C4-2B (cell line): ENCODE measurements around the gene DNAH9.

Experiments
- ZFX ChIP-seq: fragments of 450-650 bp; IDR thresholded peaks from 2 replicates; pipeline ENCODE4 v1.6.1; 2017
- TF ChIP-seq, protein P1 (sequence below): fragments of 450-650 bp; conservative IDR thresholded peaks from 2 replicates; pipeline ENCODE4 v1.5.1; 2017; ENCODE audit warnings: mild to moderate bottlenecking

DNA sequence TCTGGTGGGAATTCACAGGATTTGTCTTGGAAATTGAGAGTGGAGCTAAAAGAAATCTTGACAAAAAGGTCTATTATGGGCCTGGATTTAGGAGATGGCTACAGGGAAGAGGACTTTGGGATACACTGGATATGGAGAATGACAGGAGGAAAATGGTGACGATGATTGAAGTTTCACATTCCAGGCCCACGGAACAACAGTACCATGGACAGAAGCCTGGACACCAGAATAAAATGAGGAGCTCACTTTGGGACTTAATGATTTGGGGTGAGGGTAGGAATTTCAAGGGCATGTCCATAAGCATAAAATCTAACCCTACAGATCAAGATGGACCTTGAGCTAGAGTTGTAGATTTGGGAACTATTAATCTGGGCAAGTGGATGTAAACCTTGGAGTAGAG, 47.8 kb upstream of the DNAH9 start:
- TF ChIP-seq, protein P1, sequence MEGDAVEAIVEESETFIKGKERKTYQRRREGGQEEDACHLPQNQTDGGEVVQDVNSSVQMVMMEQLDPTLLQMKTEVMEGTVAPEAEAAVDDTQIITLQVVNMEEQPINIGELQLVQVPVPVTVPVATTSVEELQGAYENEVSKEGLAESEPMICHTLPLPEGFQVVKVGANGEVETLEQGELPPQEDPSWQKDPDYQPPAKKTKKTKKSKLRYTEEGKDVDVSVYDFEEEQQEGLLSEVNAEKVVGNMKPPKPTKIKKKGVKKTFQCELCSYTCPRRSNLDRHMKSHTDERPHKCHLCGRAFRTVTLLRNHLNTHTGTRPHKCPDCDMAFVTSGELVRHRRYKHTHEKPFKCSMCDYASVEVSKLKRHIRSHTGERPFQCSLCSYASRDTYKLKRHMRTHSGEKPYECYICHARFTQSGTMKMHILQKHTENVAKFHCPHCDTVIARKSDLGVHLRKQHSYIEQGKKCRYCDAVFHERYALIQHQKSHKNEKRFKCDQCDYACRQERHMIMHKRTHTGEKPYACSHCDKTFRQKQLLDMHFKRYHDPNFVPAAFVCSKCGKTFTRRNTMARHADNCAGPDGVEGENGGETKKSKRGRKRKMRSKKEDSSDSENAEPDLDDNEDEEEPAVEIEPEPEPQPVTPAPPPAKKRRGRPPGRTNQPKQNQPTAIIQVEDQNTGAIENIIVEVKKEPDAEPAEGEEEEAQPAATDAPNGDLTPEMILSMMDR, result no peak
- no peak for TF ChIP-seq ZFX
